Bone marrow (tissue), 2 donors: Measurements from ENCODE around the gene PPP1R16B.
"Not testable (repeated sequence)": the region's sequence is repeated elsewhere in the genome, so short reads cannot be mapped to it uniquely, and the experiment has no call there.

ENCODE experiments used
- DNase-seq, 2 donors: peaks; one replicate each; lab custom pipeline; 2025; lab: John Stamatoyannopoulos, UW

The PPP1R16B gene

DNA sequence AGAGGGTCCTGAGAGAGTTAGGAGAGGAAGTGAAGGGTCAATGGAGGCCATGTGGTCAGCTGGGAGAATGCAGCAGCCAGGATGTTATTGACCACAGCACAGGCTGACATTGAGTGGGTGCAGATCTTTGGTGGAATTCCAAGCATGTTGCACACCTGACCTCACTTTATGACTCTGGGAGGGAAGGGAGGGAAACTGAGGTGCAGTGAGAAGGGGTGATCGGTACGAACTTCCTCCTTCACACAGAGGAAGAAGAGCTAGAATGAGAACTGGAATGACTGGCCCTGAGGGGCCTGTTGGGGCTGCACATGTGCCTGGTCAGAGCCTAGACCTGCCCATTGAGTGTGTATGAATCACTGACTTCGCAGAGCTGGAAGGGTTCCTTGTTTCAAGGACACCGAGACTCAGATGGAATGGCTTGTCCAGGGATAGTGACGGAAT is 130.5 kb downstream of the PPP1R16B start:
- DNase-seq, result no peak

DNA sequence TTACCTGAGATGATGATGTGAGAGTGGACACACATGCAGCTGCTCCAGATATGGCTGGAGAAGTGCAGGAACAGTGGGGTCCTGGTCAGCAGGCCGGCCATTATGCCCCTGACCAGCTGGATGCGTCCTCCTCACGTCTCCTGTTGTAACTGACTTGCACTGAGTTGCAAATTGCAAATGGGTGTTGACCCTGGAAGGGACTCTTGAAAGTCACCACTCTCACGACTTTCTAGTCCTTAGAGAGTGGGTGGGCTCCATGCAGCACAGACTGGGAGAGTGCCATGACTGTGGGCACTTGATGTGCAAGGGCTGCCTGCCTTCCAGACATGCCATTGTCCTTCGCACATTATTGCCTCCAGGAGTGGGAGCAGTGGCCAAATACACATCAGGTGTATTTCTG is 131.5 kb downstream of the PPP1R16B start:
- no peak for DNase-seq

DNA sequence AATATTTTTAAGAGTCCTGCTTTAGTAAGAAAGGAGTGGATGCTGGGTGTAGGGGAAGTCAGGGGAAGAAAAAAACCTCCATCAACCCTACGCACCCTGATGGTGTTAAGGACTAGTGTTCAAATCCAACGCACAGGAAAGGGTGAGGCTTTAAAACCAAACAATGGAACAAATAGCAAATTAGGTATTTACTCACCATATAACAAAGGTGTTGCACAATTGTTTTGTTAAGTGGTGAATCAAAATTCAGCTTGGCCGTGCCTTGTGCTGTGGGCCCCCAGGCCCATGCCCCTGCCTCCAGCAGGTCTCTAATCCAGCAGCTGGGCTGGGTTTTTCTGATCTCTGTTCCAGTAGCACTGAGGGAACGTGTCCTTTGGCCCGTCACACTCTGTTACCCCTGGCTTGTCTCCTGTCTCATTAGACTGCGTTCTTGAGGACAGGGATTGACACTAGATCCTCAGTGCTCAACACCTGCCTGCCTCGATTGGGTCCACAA is 132.5 kb downstream of the PPP1R16B start:
- DNase-seq, result no peak

DNA sequence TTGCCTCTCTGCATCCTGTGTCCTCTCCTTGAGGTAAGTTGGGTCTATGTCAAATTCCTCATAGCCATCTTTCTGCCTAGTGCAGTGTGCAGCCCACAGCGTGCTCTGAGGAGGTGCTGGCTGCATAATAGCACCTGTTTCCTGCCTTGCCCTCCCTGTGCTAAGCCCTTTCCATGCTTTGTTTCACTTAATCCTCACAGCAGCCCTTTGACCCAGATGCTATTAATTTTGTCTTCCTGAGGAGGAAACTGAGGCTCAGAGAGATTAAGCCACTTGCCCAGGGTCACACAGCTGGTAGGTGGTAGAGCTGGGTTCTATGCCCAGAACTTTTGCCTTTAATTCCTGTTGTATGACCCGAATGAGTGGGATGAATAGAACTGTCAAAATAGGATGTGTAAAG is 134.2 kb downstream of the PPP1R16B start:
- DNase-seq, result no peak

DNA sequence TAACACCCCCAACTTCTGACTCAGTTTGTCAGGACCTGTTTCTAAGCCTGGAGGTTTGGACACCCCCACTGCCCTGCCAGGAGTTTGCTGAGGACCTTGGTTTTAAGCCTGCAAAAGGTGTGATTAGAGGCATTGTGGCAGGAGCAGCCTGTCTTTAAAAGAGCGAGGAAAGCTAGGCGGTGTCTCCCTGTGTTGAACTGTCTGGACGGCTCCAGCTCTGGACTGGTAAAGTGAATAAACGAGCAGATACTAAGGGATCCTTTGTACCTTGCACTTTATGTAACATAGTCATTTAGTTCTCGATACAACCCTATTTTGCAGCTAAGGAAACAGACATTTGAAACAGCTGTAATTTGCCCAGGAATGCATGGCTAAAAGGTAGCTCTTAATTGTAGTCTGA is 135.1 kb downstream of the PPP1R16B start:
- DNase-seq, result no peak

DNA sequence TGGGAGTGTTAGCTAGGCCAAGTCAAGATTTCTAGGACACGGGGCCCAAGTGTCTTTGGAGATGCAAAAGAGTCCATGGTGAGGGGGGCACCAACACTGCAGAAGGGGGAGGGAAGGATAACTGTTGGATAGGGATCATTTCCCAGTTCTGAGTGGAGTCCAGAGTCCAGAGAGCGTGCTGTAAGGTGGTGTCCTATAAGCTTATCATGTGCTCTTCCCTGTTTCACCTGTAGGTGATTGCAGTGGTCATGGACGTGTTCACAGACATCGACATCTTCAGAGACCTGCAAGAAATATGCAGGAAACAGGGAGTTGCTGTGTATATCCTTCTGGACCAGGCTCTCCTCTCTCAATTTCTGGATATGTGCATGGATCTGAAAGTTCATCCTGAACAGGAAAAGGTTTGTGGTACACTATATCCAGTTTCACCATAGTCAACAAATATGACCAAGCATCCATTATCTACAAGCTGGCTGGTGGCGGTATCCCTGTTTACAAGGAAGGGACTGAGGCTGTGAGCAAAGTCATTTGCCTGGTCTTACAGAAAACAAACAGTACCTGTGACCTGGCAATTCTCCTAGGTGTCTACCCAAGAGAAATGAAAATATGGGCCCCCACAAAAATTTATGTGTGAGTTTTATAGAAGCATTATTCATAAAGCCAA is 136.4 kb downstream of the PPP1R16B start:
- DNase-seq, result no peak

DNA sequence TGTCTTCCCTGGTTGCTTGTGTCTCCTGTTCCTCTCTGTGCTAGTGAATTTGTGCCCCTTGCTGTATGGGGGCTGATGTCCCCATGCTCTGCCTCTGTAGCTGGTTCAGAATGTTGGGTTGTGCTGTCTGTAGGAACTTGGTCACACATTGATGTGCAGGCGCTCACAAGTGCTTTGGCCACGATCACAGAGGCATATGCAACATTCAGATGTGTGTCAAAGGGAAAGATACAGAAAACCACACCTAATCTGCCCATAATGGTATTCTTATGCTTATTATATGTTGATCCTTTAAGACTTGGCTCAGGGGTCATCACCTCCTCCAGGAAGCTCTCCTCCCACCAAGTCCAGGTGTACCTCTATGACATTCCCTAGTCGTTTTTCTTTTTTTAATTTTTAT is 139.5 kb downstream of the PPP1R16B start:
- no peak for DNase-seq

DNA sequence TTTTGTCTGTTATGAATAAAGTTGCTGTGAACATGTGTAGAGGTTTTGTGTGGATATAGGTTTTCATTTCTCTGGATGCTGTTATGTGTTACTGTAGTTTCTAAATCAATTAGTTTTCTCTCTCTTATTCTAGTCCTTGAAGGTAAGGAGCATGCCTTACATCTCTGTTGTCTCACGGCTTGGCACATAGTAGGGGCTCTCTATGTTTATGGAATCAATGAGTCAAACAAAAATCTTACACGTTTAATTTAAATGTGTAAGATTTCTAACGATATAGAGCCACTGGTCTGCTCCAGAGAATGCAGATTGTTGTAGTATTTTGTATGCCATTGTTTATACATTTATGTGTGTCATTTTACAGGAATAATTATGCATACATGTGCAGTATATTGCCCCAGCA is 141.3 kb downstream of the PPP1R16B start:
- DNase-seq, result no peak

DNA sequence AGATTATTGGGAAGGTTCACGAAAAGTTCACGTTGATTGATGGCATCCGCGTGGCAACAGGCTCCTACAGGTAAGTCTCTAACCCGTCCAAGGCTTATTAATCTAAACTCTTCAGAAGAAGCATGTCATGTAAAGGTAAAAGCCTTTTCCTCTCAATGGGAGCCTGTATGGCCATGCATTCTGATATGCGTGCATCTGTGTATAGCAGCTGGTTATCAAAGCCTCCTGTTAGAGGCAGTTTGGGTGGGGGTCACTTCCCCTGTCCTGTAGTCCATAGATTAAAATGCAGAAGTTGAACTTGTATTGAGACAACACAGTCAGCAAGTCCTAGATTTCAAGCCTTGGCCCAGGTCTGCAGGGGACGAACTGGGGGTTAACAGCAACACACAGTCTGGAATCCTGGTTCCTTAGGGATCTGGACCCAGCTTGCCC is 142.4 kb downstream of the PPP1R16B start:
- no peak for DNase-seq

DNA sequence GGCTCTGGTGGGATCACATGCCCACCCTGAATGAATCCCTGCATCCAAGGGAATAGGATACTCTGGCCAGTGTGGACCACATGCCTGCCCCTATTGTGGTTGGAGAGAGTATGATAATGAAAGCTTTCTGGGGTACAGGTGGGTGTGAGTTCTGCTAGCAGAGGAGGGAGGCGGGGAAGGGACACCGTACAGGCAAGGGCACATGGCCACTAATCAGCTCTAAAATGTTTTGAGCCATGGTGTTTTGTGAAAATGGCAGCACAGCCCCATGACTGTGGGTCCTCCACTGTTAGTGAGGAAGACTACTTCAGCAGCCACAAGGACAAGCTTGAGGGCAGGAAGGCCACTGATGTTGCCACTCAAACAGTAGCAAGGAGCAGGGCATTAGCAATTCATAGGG is 144.8 kb downstream of the PPP1R16B start:
- no peak for DNase-seq

DNA sequence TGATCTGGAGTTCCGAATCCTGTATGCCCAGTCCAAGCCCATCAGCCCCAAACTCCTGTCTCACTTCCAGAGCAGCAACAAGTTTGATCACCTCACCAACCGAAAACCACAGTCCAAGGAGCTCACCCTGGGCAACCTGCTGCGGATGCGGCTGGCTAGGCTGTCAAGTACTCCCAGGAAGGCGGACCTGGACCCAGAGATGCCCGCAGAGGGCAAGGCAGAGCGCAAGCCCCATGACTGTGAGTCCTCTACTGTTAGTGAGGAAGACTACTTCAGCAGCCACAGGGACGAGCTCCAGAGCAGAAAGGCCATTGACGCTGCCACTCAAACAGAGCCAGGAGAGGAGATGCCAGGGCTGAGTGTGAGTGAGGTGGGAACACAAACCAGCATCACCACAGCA is 146.1 kb downstream of the PPP1R16B start:
- DNase-seq, result no peak

DNA sequence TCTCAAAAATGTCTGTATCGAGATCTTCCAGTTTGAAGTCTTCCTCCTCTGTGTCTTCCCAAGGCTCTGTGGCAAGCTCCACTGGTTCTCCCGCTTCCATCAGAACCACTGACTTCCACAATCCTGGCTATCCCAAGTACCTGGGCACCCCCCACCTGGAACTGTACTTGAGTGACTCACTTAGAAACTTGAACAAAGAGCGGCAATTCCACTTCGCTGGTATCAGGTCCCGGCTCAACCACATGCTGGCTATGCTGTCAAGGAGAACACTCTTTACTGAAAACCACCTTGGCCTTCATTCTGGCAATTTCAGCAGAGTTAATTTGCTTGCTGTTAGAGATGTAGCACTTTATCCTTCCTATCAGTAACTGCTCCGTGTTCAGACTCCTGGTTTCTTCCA is 146.7 kb downstream of the PPP1R16B start:
- no peak for DNase-seq

DNA sequence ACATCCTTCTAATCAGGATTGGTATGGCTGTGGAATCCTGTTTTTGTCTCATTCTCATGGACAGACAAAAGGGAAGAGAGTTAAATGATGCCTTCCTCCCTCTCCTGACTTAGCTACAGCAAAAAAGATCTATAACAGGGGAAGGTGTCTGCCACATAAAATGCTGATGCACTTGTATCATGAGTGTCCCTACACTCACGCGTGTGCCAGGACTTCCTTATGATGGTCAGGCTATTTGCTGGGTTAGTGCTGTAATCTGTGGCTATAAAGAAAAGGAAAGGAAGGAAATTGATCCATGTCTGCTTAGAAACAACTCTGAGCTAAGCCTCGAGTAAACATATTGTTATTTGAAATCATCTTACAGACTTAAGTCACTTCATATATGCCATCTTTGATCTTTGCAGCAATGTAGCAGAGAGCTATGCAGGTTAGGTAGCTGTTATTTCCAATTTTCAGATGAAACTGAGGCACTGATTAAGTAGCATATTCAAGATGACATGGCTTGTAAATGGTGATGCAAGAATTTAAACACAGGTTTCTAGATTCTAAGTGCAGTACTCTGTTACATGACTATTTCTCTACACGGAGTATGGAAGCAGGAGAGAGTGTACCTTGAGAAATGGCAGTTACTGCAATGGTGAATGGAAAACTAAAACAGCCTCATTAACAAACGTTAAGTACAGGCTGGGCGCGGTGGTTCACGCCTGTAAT is 148.3 kb downstream of the PPP1R16B start:
- no peak for DNase-seq

DNA sequence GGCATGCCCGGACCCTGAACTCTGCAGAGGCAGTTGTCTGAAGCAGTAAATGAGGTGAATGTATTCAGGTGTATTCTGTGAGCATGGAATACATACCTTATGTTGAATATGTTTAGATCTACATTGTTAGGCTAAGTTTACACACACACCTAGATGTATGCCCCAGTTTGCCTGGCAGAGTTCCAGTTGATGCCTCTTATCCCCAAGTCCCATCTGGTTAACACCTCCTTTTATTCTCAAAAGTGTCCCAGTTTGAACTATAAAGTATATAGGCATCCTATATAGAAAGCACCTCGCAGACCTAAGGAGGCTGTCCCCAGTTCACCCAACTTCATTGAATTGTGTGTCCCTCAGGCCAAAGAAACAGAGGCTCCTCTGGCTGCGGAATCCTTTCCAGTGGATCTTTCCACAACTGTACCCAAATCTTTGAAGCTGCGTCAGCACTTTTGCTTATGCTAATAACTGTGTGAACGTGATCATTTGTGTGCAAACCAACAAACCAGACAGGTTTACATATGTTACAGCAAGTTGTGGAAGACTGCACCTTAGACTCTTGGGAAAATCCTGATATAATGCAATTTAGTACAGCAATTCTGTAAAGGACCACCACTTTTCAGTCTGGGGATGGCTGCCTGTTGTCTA is 151.9 kb downstream of the PPP1R16B start:
- no peak for DNase-seq

DNA sequence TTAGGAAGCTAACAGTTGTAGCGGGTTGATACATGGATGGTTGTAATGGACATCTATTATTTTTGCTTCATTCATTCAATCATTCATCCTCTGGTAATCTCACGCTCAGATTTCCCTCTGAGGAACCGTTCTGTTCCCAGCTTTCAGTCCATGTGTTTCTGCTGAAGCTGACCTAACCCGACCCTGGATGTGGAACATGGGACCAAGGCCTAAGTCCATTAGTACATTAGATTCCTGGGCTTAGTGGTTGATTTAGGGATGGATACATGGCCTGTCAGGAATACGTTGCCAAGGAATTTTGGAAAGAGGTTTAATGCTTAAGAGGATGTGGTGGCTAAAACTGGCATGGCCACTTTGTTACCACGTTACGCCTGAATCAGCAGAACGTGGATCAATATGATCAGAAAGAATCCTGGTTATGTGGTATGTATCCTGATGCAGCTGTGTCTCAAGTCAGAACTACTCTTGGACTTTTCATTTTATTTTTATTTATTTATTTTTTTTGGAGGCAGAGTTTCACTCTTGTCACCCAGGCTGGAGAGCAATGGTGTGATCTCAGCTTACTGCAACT is 152.5 kb downstream of the PPP1R16B start:
- DNase-seq, result no peak

DNA sequence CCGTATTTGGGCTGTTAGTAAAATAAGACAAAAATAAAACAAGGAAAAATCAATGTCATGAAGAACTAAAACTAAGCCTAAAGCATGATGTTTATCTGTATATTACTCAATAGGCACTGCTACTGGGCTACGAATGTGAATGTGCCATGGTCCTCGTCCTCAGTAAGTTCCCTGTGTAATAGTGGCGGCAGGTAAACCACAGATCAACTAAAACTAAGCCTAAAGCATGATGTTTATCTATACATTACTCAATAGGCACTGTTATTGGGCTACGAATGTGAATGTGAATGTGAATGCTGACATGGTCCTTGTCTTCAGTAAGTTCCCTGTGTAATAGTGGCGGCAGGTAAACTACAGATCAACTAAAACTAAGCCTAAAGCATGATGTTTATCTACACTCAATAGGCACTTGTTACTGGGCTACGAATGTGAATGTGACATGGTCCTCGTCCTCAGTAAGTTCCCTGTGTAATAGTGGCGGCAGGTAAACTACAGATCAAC is 154.7 kb downstream of the PPP1R16B start:
- not testable (repeated sequence) for DNase-seq

DNA sequence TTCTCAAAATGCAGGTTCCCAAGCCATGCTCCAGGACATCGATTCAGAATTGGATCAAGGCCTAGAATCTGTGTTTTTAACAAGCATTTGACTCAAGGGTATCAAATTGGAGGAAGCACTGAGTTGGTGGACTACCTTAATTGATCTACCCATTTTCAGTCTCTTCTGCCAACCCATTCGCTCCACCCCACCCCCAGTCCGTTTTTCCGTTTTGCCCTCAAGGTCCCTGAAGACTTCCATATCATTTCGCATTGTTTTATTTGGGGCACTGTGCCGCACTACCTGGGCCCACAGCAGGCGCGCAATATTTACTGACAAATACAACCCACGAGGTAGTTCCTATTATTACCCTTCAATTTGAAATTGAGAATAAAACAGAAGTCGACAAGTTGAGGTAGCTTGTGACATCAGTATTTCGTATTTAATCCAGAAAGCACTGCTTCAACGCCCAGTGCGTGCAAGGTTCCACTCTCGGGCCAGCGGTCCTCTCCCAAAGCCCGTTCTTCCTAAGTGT is 156.1 kb downstream of the PPP1R16B start:
- DNase-seq, result no peak

DNA sequence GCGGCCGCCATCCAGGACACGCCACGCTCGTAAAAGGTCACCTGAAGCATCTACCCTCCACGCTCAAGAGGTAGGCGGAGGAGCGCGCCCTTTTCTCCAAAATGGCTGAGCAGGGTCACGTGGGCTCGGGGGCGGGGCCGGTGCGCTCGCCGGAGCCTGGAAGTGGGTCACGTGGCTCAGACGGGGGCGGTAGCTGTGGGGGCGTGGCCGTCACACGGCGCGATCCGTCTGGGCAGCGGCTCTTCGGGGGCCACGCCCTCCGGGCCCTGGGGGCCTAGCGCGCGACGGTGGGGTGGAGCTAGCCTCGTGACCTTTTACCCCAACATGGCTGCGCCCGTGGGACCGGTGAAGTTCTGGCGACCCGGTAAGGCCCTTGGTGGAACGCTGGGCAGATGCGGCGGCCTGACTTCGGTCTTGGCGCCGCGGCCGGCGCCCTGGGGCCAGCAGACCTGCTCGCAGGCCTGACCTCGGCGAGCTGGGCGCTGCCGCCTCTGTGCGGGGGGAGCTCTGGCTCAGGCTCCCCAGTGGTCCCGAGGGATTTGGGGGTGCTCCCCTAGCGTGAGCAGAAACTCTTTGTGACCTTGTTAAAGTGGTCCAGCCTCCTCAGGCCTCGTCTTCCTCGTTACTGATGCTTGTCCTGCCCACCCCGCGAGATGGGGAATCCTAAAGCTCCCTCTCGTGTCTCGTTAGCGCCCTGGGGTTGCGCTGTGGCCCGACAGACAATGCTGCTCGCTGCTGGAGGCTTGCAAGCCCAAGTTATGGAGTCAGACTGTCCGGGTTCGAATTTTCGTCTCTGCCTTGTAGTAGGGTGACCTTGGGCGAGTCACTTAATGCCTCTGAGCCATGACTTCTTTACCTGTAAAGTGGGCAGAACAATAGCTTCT is 156.8 kb downstream of the PPP1R16B start, which contains the start of gene DHX35:
Gene DHX35 (plus strand): TSS at position 301 of the 884 bp plus-strand sequence. CDS start 24 bp downstream, at position 325.
- peak; percentile 88 to 93 for DNase-seq

DNA sequence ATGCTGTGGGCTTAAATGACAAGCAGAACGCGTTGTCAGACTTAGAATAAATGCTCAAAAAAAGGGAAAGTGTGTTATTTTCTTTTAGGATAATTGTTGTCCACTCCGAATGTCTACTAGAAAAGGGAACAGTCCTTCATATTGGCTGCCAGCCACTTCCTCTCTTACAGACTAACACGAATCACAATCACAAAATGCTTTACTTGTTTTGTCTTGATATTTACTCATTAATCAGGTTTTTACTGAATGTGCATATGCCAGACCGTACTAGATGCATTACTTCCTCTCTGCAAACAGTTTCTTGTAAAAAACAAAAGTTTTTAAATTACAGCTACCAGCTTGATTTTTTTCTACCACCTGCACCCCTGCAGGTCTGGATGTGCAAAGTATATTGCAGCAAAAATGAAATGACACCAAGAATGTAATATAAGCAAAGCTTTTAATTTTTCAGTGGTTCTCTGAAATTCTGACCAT is 157.5 kb downstream of the PPP1R16B start:
- no peak for DNase-seq

DNA sequence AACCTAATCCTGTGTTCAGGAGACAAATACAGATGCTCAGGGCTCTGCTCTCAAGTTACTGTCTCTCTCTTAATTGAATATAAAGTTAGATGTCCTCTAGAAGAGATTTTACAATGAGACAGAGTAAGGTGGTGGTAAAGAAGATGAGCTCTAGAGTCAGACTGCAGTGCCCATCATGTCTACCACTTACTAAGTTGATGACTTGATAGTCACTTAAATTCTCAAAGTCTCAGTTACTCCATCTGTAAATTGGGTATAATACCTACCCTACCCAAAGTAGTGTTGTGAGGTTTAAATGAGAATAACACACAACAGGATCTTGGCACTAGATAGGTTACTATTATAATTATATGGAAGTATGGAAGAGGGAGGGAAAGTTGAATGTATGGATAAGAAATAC is 158.2 kb downstream of the PPP1R16B start:
- no peak for DNase-seq

DNA sequence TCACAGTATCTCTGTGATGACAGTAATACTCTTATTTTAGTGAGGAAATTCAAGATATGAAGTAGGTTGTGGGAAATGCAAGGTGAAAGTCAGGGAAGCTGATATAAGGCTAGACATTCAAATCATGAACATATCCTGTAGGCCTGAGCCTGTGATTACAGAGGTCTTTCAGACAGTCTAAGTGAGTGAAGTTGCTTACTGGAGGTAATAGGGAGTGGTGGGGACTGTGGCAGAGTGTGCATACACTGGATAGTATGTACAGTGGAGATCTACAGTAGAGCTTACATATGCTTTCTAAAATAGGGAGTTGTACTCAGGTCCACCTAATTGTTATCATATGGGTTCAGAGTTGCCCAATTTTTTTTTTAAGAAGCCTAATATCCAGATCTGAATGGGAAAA is 159.8 kb downstream of the PPP1R16B start:
- DNase-seq, result no peak
